Activated CD8-positive, alpha-beta memory T cell treated with anti-CD3 and anti-CD28 coated beads, Interleukin-2, amount 10 ng/mL, durations not matched to agents 7 days and 5 days (primary cell): ENCODE data around the gene MNT. TPM values are rescaled to one million over a fixed set of nuclear protein-coding genes. Genes with fewer than 3 reads are reported as not detected.
"Not testable (repeated sequence)": the region's sequence is repeated elsewhere in the genome, so short reads cannot be mapped to it uniquely, and the experiment has no call there.

Experiments
- ATAC-seq: fragments of 150-1000 bp; cut with Tn5 transposase; one replicate; pipeline ENCODE4 v1.10.0; 2021; ENCODE audit warnings: moderate library complexity
- CTCF ChIA-PET: fragments of 350-600 bp; sonication (Branson Sonifier 250); formaldehyde crosslinking; loops from one replicate; lab custom pipeline; 2021; ENCODE audit warnings: antibody characterized with exemption; lab: Charles Lee
- DNase-seq: peaks from one replicate; pipeline ENCODE4 v3.0.0-alpha.2; 2020
- H3K27ac Mint-ChIP-seq: one replicate; pipeline ENCODE4 v1.8.0; 2021; ENCODE audit warnings: mild to moderate bottlenecking, mixed read lengths
- H3K27me3 Mint-ChIP-seq: one replicate; pipeline ENCODE4 v1.8.0; 2021; ENCODE audit warnings: mixed read lengths
- H3K36me3 Mint-ChIP-seq: one replicate; pipeline ENCODE4 v1.8.0; 2021; ENCODE audit warnings: mild to moderate bottlenecking, mixed read lengths
- H3K4me1 Mint-ChIP-seq: one replicate; pipeline ENCODE4 v1.8.0; 2021; ENCODE audit warnings: mixed read lengths
- H3K4me3 Mint-ChIP-seq: one replicate; pipeline ENCODE4 v1.8.0; 2021; ENCODE audit warnings: mild to moderate bottlenecking, moderate library complexity, mixed read lengths
- H3K9me3 Mint-ChIP-seq: one replicate; pipeline ENCODE4 v1.8.0; 2022; ENCODE audit warnings: low read depth, mixed read lengths
- total RNA-seq, 2 experiments: library from RNA; stranded (reverse); gene quantifications; one replicate each; pipeline ENCODE4 v1.2.3, GENCODE V29; 2021

MNT gene, protein sequence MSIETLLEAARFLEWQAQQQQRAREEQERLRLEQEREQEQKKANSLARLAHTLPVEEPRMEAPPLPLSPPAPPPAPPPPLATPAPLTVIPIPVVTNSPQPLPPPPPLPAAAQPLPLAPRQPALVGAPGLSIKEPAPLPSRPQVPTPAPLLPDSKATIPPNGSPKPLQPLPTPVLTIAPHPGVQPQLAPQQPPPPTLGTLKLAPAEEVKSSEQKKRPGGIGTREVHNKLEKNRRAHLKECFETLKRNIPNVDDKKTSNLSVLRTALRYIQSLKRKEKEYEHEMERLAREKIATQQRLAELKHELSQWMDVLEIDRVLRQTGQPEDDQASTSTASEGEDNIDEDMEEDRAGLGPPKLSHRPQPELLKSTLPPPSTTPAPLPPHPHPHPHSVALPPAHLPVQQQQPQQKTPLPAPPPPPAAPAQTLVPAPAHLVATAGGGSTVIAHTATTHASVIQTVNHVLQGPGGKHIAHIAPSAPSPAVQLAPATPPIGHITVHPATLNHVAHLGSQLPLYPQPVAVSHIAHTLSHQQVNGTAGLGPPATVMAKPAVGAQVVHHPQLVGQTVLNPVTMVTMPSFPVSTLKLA
- total RNA-seq, result 10 to 100 TPM; 26.0 to 31.9 TPM

DNA sequence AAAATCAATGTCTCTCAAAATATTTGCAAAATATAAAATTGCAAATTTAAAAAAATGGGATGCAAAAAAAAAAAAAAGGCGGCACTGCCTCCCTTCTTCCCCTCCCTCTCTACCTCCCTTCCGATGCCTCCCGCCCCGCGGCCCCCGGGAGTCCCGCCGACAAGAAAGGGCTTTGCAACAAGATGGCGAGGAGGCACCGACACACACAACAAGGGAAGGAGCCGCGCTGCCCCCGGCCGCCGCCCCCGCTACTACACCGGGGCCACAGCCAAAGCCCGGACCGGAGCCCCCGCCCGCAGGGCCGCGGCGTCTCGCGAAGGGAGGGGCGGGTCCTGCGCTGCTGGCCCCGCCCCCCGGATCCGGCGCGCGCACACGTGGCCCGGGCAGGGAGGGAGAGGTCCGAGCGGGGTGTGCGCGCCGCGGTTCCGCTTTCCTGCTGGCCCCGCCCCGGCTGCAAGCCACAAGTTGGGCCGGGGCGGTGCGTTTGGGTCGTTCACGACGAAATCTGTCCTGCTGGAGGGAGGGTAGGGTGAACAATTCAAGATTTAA, at the start of gene MNT:
Gene MNT, minus strand, starts transcription at position 184 of the 549 bp plus-strand sequence. CDS start 348 bp downstream, outside the sequence.
- CTCF ChIA-PET, result interaction anchor here (1.5 to 7.3 kb wide), 7 partner anchors 8 to 48 kb away, joined by 5 to 94 read pairs (median 14); no protein-coding TSS in a partner anchor

GRCh38 chr17:2450016-2450650, 49.3 kb upstream of the MNT start:
- H3K4me3 Mint-ChIP-seq, result no peak overlapping the region
- H3K36me3 Mint-ChIP-seq, result peaks cover 20% of the 10 kb centered on the region
- no peak overlapping the region for H3K27ac Mint-ChIP-seq
- DNase-seq (no peak), ATAC-seq (no peak)
- no peaks in the 10 kb centered on the region for H3K9me3 Mint-ChIP-seq
- H3K27me3 Mint-ChIP-seq, result no peaks in the 10 kb centered on the region
- H3K4me1 Mint-ChIP-seq, result peaks cover 5% of the 10 kb centered on the region
- CTCF ChIA-PET, result interaction anchor here (1.0 kb wide), 1 partner anchor 13 kb away, joined by 3 read pairs; no protein-coding TSS in a partner anchor

More for the DNA sequence above, at the start of gene MNT:
- Mint-ChIP-seq H3K4me1 (peaks cover 48% of the 10 kb centered on the region), H3K36me3 (no peaks in the 10 kb centered on the region), H3K27ac (peak within 1 kb of the TSS; percentile 96), H3K27me3 (no peaks in the 10 kb centered on the region), H3K4me3 (peak within 1 kb of the TSS; percentile 94), H3K9me3 (no peaks in the 10 kb centered on the region)
- DNase-seq, result peak; percentile 95
- peak; percentile 42 for ATAC-seq

DNA sequence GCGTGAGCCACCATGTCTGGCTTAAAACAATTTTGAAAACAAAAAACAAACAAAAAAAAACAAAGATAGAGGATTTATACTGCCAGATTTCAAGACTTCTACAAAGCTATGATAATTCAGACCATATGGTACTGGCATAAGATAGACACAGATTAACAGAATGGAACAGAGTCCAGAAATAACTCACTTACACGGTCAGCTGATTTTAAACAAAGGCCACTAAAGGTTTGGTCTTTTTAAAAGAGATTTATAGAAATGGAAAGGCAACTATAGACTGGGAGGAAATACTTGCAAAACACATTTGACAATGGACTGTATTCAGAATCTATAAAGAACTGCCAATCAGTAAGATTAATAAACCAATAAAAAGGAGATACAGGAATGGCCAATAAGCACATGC, 48.6 kb upstream of the MNT start:
- no peak for ATAC-seq
- no peaks in the 10 kb centered on the region for H3K9me3 Mint-ChIP-seq
- no peaks in the 10 kb centered on the region for H3K27me3 Mint-ChIP-seq
- H3K4me1 Mint-ChIP-seq, result peaks cover 5% of the 10 kb centered on the region
- H3K4me3 Mint-ChIP-seq, result no peak overlapping the region
- CTCF ChIA-PET, result interaction anchor here (1.0 to 1.1 kb wide), 2 partner anchors 12 to 34 kb away, joined by 3 to 5 read pairs; no protein-coding TSS in a partner anchor
- DNase-seq, result no peak
- H3K36me3 Mint-ChIP-seq, result peaks cover 22% of the 10 kb centered on the region
- H3K27ac Mint-ChIP-seq, result no peak overlapping the region

DNA sequence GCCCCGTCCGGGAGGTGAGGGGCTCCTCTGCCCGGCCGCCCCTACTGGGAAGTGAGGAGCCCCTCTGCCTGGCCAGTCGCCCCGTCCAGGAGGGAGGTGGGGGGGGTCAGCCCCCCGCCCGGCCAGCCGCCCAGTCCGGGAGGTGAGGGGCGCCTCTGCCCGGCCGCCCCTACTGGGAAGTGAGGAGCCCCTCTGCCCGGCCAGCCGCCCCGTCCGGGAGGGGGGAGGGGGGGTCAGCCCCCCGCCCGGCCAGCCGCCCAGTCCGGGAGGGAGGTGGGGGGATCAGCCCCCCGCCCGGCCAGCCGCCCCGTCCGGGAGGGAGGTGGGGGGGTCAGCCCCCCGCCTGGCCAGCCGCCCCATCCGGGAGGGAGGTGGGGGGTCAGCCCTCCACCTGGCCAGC, 46.6 kb upstream of the MNT start:
- H3K4me3 Mint-ChIP-seq, ATAC-seq, H3K27me3 Mint-ChIP-seq, H3K4me1 Mint-ChIP-seq, CTCF ChIA-PET, H3K9me3 Mint-ChIP-seq, H3K27ac Mint-ChIP-seq, DNase-seq: not testable (repeated sequence)
- H3K36me3 Mint-ChIP-seq, result peaks cover 21% of the 10 kb centered on the region

- Mint-ChIP-seq H3K36me3 (peaks cover 27% of the 10 kb centered on the region), H3K4me1 (no peaks in the 10 kb centered on the region), H3K9me3 (no peaks in the 10 kb centered on the region), H3K4me3 (no peak overlapping the region), H3K27me3 (no peaks in the 10 kb centered on the region), H3K27ac (no peak overlapping the region)
- CTCF ChIA-PET, result no interaction called here
- ATAC-seq (no peak), DNase-seq (no peak)
These were observed 44.8 kb upstream of the MNT start for GRCh38 chr17:2445638-2446037.

DNA sequence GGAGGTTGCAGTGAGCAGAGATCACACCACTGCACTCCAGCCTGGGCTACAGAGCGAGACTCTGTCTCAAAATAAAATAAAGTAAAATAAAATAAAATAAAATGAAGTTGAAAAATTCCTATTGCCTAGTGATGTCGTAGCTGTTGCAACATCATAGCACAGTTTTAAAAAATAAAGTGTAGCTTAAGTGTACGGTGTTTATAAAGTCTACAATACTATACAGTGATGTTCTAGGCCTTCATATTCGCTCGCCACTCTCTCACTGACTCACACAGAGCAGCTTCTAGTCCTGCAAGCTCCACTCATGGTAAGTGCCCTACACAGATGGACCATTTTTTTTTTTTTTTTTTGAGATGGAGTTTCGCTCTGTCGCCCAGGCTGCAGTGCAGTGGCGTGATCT, 43.5 kb upstream of the MNT start:
- CTCF ChIA-PET, result no interaction called here
- ATAC-seq (no peak), DNase-seq (no peak)
- Mint-ChIP-seq H3K9me3 (no peaks in the 10 kb centered on the region), H3K27ac (no peak overlapping the region), H3K4me3 (no peak overlapping the region), H3K27me3 (no peaks in the 10 kb centered on the region), H3K36me3 (peaks cover 25% of the 10 kb centered on the region), H3K4me1 (no peaks in the 10 kb centered on the region)

- no peak overlapping the region for H3K27ac Mint-ChIP-seq
- CTCF ChIA-PET, result interaction anchor here (2.7 kb wide), 1 partner anchor 26 kb away, joined by 11 read pairs; no protein-coding TSS in a partner anchor
- peaks cover 31% of the 10 kb centered on the region for H3K36me3 Mint-ChIP-seq
- H3K27me3 Mint-ChIP-seq, result no peaks in the 10 kb centered on the region
- H3K9me3 Mint-ChIP-seq, result no peaks in the 10 kb centered on the region
- no peak overlapping the region for H3K4me3 Mint-ChIP-seq
- H3K4me1 Mint-ChIP-seq, result peaks cover 4% of the 10 kb centered on the region
- ATAC-seq (no peak), DNase-seq (no peak)
These were observed 41.3 kb upstream of the MNT start for GRCh38 chr17:2442166-2442565.

DNA sequence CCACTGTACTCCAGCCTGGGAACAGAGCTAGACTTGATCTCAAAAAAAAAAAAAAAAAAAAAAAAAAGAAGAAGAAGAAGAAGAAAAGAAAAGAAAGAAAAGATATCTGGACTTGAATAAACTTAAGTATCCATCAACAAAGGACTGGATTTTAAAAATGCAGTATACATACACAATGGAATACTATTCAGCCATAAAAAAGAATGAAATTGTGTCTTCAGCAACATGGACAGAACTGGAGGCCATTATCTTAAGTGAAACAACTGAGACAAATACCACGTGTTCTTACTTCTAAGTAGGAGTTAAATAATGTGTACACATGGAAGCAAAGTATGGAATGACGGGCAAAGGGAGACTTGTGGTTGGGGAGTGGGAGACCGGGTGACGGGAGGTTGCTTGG, 40.1 kb upstream of the MNT start:
- H3K4me1 Mint-ChIP-seq, result peaks cover 4% of the 10 kb centered on the region
- ATAC-seq (no peak), DNase-seq (no peak)
- no peaks in the 10 kb centered on the region for H3K27me3 Mint-ChIP-seq
- peaks cover 24% of the 10 kb centered on the region for H3K36me3 Mint-ChIP-seq
- CTCF ChIA-PET, result interaction anchor here (0.6 to 2.7 kb wide), 3 partner anchors 25 to 1359 kb away, joined by 3 to 11 read pairs (median 6); no protein-coding TSS in a partner anchor
- no peak overlapping the region for H3K27ac Mint-ChIP-seq
- H3K4me3 Mint-ChIP-seq, result no peak overlapping the region
- H3K9me3 Mint-ChIP-seq, result no peaks in the 10 kb centered on the region

DNA sequence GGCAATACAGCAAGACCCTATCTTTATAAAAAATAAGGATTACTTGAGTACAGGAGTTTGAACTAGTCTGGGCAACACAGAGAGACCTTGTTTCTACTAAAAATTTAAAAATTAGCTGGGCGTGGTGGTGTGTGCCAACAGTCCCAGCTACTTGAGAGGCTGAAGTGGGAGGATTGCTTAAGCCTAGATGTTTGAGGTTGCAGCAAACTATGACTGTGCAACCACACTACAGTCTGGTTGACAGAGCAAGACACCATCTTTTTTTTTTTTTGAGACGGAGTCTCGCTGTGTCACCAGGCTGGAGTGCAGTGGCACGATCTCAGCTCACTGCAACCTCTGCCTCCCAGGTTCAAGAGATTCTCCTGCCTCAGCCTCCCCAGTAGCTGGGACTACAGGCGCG, 39.1 kb upstream of the MNT start:
- DNase-seq, H3K27ac Mint-ChIP-seq, H3K4me3 Mint-ChIP-seq, H3K9me3 Mint-ChIP-seq, H3K4me1 Mint-ChIP-seq, ATAC-seq, H3K27me3 Mint-ChIP-seq: not testable (repeated sequence)
- CTCF ChIA-PET, result interaction anchor here (2.0 to 2.7 kb wide), 2 partner anchors 24 to 57 kb away, joined by 6 to 11 read pairs; no protein-coding TSS in a partner anchor
- peaks cover 20% of the 10 kb centered on the region for H3K36me3 Mint-ChIP-seq

GRCh38 chr17:2438823-2439222, 38.0 kb upstream of the MNT start:
- H3K27me3 Mint-ChIP-seq, result no peaks in the 10 kb centered on the region
- H3K9me3 Mint-ChIP-seq, result no peaks in the 10 kb centered on the region
- CTCF ChIA-PET, result no interaction called here
- no peak for DNase-seq
- H3K4me3 Mint-ChIP-seq, result no peak overlapping the region
- no peak for ATAC-seq
- no peak overlapping the region for H3K27ac Mint-ChIP-seq
- peaks cover 4% of the 10 kb centered on the region for H3K4me1 Mint-ChIP-seq
- H3K36me3 Mint-ChIP-seq, result peaks cover 19% of the 10 kb centered on the region

DNA sequence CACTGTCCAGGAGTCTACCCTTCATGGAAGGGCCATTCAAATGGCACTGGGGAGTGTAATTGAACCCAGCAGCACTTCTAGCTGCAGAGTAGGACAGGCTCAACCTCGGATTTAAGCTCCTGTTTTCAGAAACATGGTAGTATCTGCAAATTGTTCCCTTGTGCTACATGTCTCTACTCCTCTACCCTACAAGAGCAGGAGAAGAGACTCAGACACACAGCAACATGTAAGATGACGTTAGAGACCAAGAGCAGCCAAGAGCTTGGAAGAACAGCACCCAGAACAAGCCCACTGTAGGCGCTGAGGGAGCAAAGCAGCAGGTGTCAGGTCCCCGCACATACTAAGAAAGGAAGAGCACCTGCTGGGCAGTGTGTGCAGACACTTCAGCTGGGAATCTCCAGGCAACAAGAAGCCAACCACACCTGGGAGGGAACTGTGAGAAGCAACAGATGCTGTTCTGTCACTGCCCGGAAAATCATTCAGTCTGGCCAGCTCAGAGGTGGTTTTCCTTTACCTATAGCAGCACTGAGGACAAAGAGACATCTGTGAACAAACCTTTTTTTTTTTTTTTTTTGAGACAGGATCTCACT, 35.6 kb upstream of the MNT start:
- Mint-ChIP-seq H3K27me3 (no peaks in the 10 kb centered on the region), H3K27ac (no peak overlapping the region), H3K4me1 (peaks cover 4% of the 10 kb centered on the region), H3K9me3 (no peaks in the 10 kb centered on the region), H3K36me3 (peaks cover 21% of the 10 kb centered on the region), H3K4me3 (no peak overlapping the region)
- DNase-seq (no peak), ATAC-seq (no peak)
- CTCF ChIA-PET, result interaction anchor here (1.2 to 2.4 kb wide), 3 partner anchors 13 to 54 kb away, joined by 3 to 9 read pairs (median 4); no protein-coding TSS in a partner anchor

DNA sequence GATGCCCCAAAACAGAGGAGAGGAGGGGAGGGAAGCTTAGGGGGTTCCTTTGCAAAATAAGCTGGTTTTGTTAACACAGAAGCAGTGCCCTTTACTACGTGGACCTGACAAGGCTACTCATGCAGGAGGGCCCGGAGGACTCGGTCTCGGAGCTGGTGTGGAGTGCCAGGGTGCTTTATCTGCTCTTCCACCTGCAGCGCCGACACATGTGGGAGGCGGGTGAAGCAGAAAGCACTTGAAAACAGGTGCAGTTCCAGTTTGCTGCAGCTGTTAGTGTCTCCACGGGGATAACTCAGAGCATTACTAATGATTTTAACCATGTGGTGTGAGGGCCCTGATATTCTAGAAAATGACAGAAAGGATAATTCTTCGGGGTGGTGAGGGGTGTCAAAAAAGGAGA, 35.0 kb upstream of the MNT start:
- Mint-ChIP-seq H3K27me3 (no peaks in the 10 kb centered on the region), H3K9me3 (no peaks in the 10 kb centered on the region), H3K4me1 (peaks cover 4% of the 10 kb centered on the region), H3K27ac (no peak overlapping the region), H3K4me3 (no peak overlapping the region), H3K36me3 (peaks cover 15% of the 10 kb centered on the region)
- DNase-seq (no peak), ATAC-seq (no peak)
- CTCF ChIA-PET, result interaction anchor here (2.3 to 2.4 kb wide), 2 partner anchors 20 to 54 kb away, joined by 7 to 9 read pairs; no protein-coding TSS in a partner anchor
